ENCODE data around the gene DIPK1A.

DIPK1A gene

GRCh38 chr1:92820551-92820950 is 140.7 kb downstream of the DIPK1A start:
- H3K27ac ChIP-seq (ENCODE audit: low read depth, low read length): no peak overlapping the region
- H3K79me2 ChIP-seq (ENCODE audit: control insufficient read depth, insufficient read depth, low read length, unreplicated experiment): no peaks in the 10 kb centered on the region
- H3K27me3 ChIP-seq (ENCODE audit: insufficient read depth, low read length): no peaks in the 10 kb centered on the region
- no peaks in the 10 kb centered on the region for H3K36me3 ChIP-seq (ENCODE audit: insufficient read depth, low read length)
- no peaks in the 10 kb centered on the region for H3K4me1 ChIP-seq (ENCODE audit: control insufficient read depth, insufficient read depth, low read length, unreplicated experiment)
- no peak overlapping the region for H3K4me3 ChIP-seq (ENCODE audit: low read depth, low read length)
- no peak overlapping the region for H2AFZ ChIP-seq (ENCODE audit: low read length, unreplicated experiment)

- H3K27ac ChIP-seq (ENCODE audit: low read depth, low read length): no peak overlapping the region
- H3K4me1 ChIP-seq (ENCODE audit: control insufficient read depth, insufficient read depth, low read length, unreplicated experiment): no peaks in the 10 kb centered on the region
- peak overlapping the region; percentile 8 for H2AFZ ChIP-seq (ENCODE audit: low read length, unreplicated experiment)
- H3K79me2 ChIP-seq (ENCODE audit: control insufficient read depth, insufficient read depth, low read length, unreplicated experiment): no peaks in the 10 kb centered on the region
- no peak overlapping the region for H3K4me3 ChIP-seq (ENCODE audit: low read depth, low read length)
- no peaks in the 10 kb centered on the region for H3K27me3 ChIP-seq (ENCODE audit: insufficient read depth, low read length)
- no peaks in the 10 kb centered on the region for H3K36me3 ChIP-seq (ENCODE audit: insufficient read depth, low read length)
Measured at GRCh38 chr1:92820024-92820423, 141.2 kb downstream of the DIPK1A start.

- Histone ChIP-seq H3K79me2 (ENCODE audit: control insufficient read depth, insufficient read depth, low read length, unreplicated experiment) (no peaks in the 10 kb centered on the region), H3K4me1 (ENCODE audit: control insufficient read depth, insufficient read depth, low read length, unreplicated experiment) (no peaks in the 10 kb centered on the region), H3K36me3 (ENCODE audit: insufficient read depth, low read length) (no peaks in the 10 kb centered on the region), H3K4me3 (ENCODE audit: low read depth, low read length) (no peak overlapping the region), H3K27ac (ENCODE audit: low read depth, low read length) (no peak overlapping the region), H2AFZ (ENCODE audit: low read length, unreplicated experiment) (no peak overlapping the region), H3K27me3 (ENCODE audit: insufficient read depth, low read length) (no peaks in the 10 kb centered on the region)
Measured at GRCh38 chr1:92817986-92818764, 143.1 kb downstream of the DIPK1A start.

- Histone ChIP-seq H3K36me3 (ENCODE audit: insufficient read depth, low read length) (no peaks in the 10 kb centered on the region), H3K4me1 (ENCODE audit: control insufficient read depth, insufficient read depth, low read length, unreplicated experiment) (no peaks in the 10 kb centered on the region), H3K4me3 (ENCODE audit: low read depth, low read length) (no peak overlapping the region), H2AFZ (ENCODE audit: low read length, unreplicated experiment) (no peak overlapping the region), H3K27me3 (ENCODE audit: insufficient read depth, low read length) (no peaks in the 10 kb centered on the region), H3K27ac (ENCODE audit: low read depth, low read length) (no peak overlapping the region), H3K79me2 (ENCODE audit: control insufficient read depth, insufficient read depth, low read length, unreplicated experiment) (no peaks in the 10 kb centered on the region)
Measured at GRCh38 chr1:92817137-92817697, 144.0 kb downstream of the DIPK1A start.

- no peak overlapping the region for H3K27ac ChIP-seq (ENCODE audit: low read depth, low read length)
- H3K4me1 ChIP-seq (ENCODE audit: control insufficient read depth, insufficient read depth, low read length, unreplicated experiment): no peaks in the 10 kb centered on the region
- no peaks in the 10 kb centered on the region for H3K79me2 ChIP-seq (ENCODE audit: control insufficient read depth, insufficient read depth, low read length, unreplicated experiment)
- H3K36me3 ChIP-seq (ENCODE audit: insufficient read depth, low read length): no peaks in the 10 kb centered on the region
- no peak overlapping the region for H3K4me3 ChIP-seq (ENCODE audit: low read depth, low read length)
- no peaks in the 10 kb centered on the region for H3K27me3 ChIP-seq (ENCODE audit: insufficient read depth, low read length)
- H2AFZ ChIP-seq (ENCODE audit: low read length, unreplicated experiment): no peak overlapping the region
Measured at GRCh38 chr1:92816732-92817131, 144.5 kb downstream of the DIPK1A start.

GRCh38 chr1:92808381-92808780 is 152.9 kb downstream of the DIPK1A start:
- H3K27ac ChIP-seq (ENCODE audit: low read depth, low read length): peak overlapping the region; percentile 24; the same call in 1 of the 2 replicates
- H3K36me3 ChIP-seq (ENCODE audit: insufficient read depth, low read length): no peaks in the 10 kb centered on the region
- no peak overlapping the region for H2AFZ ChIP-seq (ENCODE audit: low read length, unreplicated experiment)
- no peaks in the 10 kb centered on the region for H3K27me3 ChIP-seq (ENCODE audit: insufficient read depth, low read length)
- no peak overlapping the region for H3K4me3 ChIP-seq (ENCODE audit: low read depth, low read length)
- peaks cover 24% of the 10 kb centered on the region for H3K4me1 ChIP-seq (ENCODE audit: control insufficient read depth, insufficient read depth, low read length, unreplicated experiment)
- H3K79me2 ChIP-seq (ENCODE audit: control insufficient read depth, insufficient read depth, low read length, unreplicated experiment): no peaks in the 10 kb centered on the region

GRCh38 chr1:92805216-92805615 is 156.0 kb downstream of the DIPK1A start:
- Histone ChIP-seq H3K79me2 (ENCODE audit: control insufficient read depth, insufficient read depth, low read length, unreplicated experiment) (no peaks in the 10 kb centered on the region), H2AFZ (ENCODE audit: low read length, unreplicated experiment) (peak overlapping the region; percentile 11), H3K27ac (ENCODE audit: low read depth, low read length) (peak overlapping the region; percentile 77), H3K4me1 (ENCODE audit: control insufficient read depth, insufficient read depth, low read length, unreplicated experiment) (peaks cover 24% of the 10 kb centered on the region), H3K27me3 (ENCODE audit: insufficient read depth, low read length) (no peaks in the 10 kb centered on the region), H3K4me3 (ENCODE audit: low read depth, low read length) (peak overlapping the region; percentile 29; the same call in 1 of the 2 replicates), H3K36me3 (ENCODE audit: insufficient read depth, low read length) (no peaks in the 10 kb centered on the region)

- H3K36me3 ChIP-seq (ENCODE audit: insufficient read depth, low read length): no peaks in the 10 kb centered on the region
- H3K79me2 ChIP-seq (ENCODE audit: control insufficient read depth, insufficient read depth, low read length, unreplicated experiment): no peaks in the 10 kb centered on the region
- H3K27me3 ChIP-seq (ENCODE audit: insufficient read depth, low read length): no peaks in the 10 kb centered on the region
- peaks cover 24% of the 10 kb centered on the region for H3K4me1 ChIP-seq (ENCODE audit: control insufficient read depth, insufficient read depth, low read length, unreplicated experiment)
- H2AFZ ChIP-seq (ENCODE audit: low read length, unreplicated experiment): peak overlapping the region; percentile 84
- H3K27ac ChIP-seq (ENCODE audit: low read depth, low read length): peak overlapping the region; percentile 77
- peak overlapping the region; percentile 29; the same call in 1 of the 2 replicates for H3K4me3 ChIP-seq (ENCODE audit: low read depth, low read length)
Measured at GRCh38 chr1:92804721-92805201, 156.5 kb downstream of the DIPK1A start.

GRCh38 chr1:92803140-92803887 is 157.9 kb downstream of the DIPK1A start:
- Histone ChIP-seq H3K4me1 (ENCODE audit: control insufficient read depth, insufficient read depth, low read length, unreplicated experiment) (peaks cover 15% of the 10 kb centered on the region), H3K27ac (ENCODE audit: low read depth, low read length) (no peak overlapping the region), H3K4me3 (ENCODE audit: low read depth, low read length) (no peak overlapping the region), H3K36me3 (ENCODE audit: insufficient read depth, low read length) (no peaks in the 10 kb centered on the region), H3K79me2 (ENCODE audit: control insufficient read depth, insufficient read depth, low read length, unreplicated experiment) (no peaks in the 10 kb centered on the region), H2AFZ (ENCODE audit: low read length, unreplicated experiment) (no peak overlapping the region), H3K27me3 (ENCODE audit: insufficient read depth, low read length) (no peaks in the 10 kb centered on the region)

- no peaks in the 10 kb centered on the region for H3K4me1 ChIP-seq (ENCODE audit: control insufficient read depth, insufficient read depth, low read length, unreplicated experiment)
- no peaks in the 10 kb centered on the region for H3K27me3 ChIP-seq (ENCODE audit: insufficient read depth, low read length)
- H3K27ac ChIP-seq (ENCODE audit: low read depth, low read length): no peak overlapping the region
- H3K4me3 ChIP-seq (ENCODE audit: low read depth, low read length): no peak overlapping the region
- H3K79me2 ChIP-seq (ENCODE audit: control insufficient read depth, insufficient read depth, low read length, unreplicated experiment): no peaks in the 10 kb centered on the region
- H2AFZ ChIP-seq (ENCODE audit: low read length, unreplicated experiment): no peak overlapping the region
- H3K36me3 ChIP-seq (ENCODE audit: insufficient read depth, low read length): no peaks in the 10 kb centered on the region
Measured at GRCh38 chr1:92797961-92798360, 163.3 kb downstream of the DIPK1A start.
